IMR-90 (cell line): Measurements from ENCODE around the gene RNF166. TPM values are rescaled to one million over a fixed set of nuclear protein-coding genes. Genes with fewer than 3 reads are reported as not detected.
A peak's percentile ranks its signal among the peaks of the same experiment; 100 is the strongest.

ENCODE experiments used
- ATAC-seq: fragments of 200-7000 bp; cut with Tn5 transposase; 2 replicates; pipeline ENCODE4 v1.9.1; 2020; ENCODE audit warnings: low read depth, mild to moderate bottlenecking, moderate library complexity
- BruUV-seq: library from RNA; stranded (reverse); fragments of 400-500 nt; replicated peaks from 2 replicates; lab custom pipeline; 2021; lab: Mats Ljungman, UMichigan
- CTCF ChIA-PET: fragments of 300-600 bp; formaldehyde crosslinking; extraction: SDS; loops from one replicate; lab custom pipeline; 2021; ENCODE audit warnings: antibody characterized with exemption; lab: Yijun Ruan, JAX
- POLR2A ChIA-PET: fragments of 300-600 bp; sonication (Branson Sonifier 250); formaldehyde crosslinking; loops from one replicate; lab custom pipeline; 2022; ENCODE audit warnings: antibody characterized with exemption; ENCODE audit not compliant: unreplicated experiment; lab: Charles Lee
- DNase-seq: peaks from one replicate; pipeline ENCODE4 v3.0.0; 2013
- H2AFZ ChIP-seq: replicated peaks from 2 replicates; pipeline ENCODE3; 2013; ENCODE audit warnings: low read length, mild to moderate bottlenecking; ENCODE audit not compliant: poor library complexity
- H2AK5ac ChIP-seq: 2 replicates; pipeline ENCODE4 v1.6.1; 2013; ENCODE audit warnings: low read depth, low read length, inconsistent platforms
- H2AK9ac ChIP-seq: replicated peaks from 2 replicates; pipeline ENCODE3; 2013; ENCODE audit warnings: mild to moderate bottlenecking, low read depth, low read length, moderate library complexity; ENCODE audit not compliant: poor library complexity
- H2BK120ac ChIP-seq: 2 replicates; pipeline ENCODE4 v1.6.1; 2013; ENCODE audit warnings: low read depth, low read length, inconsistent platforms
- H2BK15ac ChIP-seq: 3 replicates; pipeline ENCODE4 v1.6.1; 2013; ENCODE audit warnings: low read depth, low read length, inconsistent platforms
- H2BK20ac ChIP-seq: 2 replicates; pipeline ENCODE4 v1.6.1; 2013; ENCODE audit warnings: low read depth, mild to moderate bottlenecking, inconsistent platforms, low read length, moderate library complexity
- H2BK5ac ChIP-seq: 2 replicates; pipeline ENCODE4 v1.6.1; 2013; ENCODE audit warnings: mild to moderate bottlenecking, low read depth, low read length, inconsistent platforms; ENCODE audit not compliant: poor library complexity, severe bottlenecking
- H3K14ac ChIP-seq: replicated peaks from 2 replicates; pipeline ENCODE4 v1.6.1; 2013; ENCODE audit warnings: low read depth, low read length, inconsistent platforms
- H3K18ac ChIP-seq: 2 replicates; pipeline ENCODE4 v1.6.1; 2013; ENCODE audit warnings: low read depth, low read length, control low read depth
- H3K23ac ChIP-seq: 2 replicates; pipeline ENCODE4 v1.6.1; 2013; ENCODE audit warnings: low read depth, low read length, inconsistent platforms
- H3K27ac ChIP-seq: 2 replicates; pipeline ENCODE4 v1.5.1; 2013; ENCODE audit warnings: mild to moderate bottlenecking, control low read depth, low read length; ENCODE audit not compliant: insufficient read depth
- H3K27me3 ChIP-seq: 2 replicates; pipeline ENCODE4 v1.6.1; 2013; ENCODE audit warnings: low read length; ENCODE audit not compliant: control insufficient read depth, insufficient read depth
- H3K36me3 ChIP-seq: 2 replicates; pipeline ENCODE4 v1.6.1; 2013; ENCODE audit warnings: low read length, mixed read lengths; ENCODE audit not compliant: control insufficient read depth, insufficient read depth
- H3K4ac ChIP-seq: 2 replicates; pipeline ENCODE4 v1.6.1; 2013; ENCODE audit warnings: low read depth, low read length, inconsistent platforms
- H3K4me1 ChIP-seq: 2 replicates; pipeline ENCODE4 v1.6.1; 2013; ENCODE audit warnings: low read length, mixed read lengths; ENCODE audit not compliant: control insufficient read depth, insufficient read depth
- H3K4me2 ChIP-seq: 2 replicates; pipeline ENCODE4 v1.6.1; 2013; ENCODE audit warnings: low read depth, mild to moderate bottlenecking, control low read depth, low read length, moderate library complexity
- H3K4me3 ChIP-seq: 2 replicates; pipeline ENCODE4 v1.5.1; 2013; ENCODE audit warnings: low read depth, mild to moderate bottlenecking, control low read depth, low read length, moderate library complexity; ENCODE audit not compliant: insufficient read depth
- H3K56ac ChIP-seq: 2 replicates; pipeline ENCODE4 v1.6.1; 2013; ENCODE audit warnings: low read length, inconsistent platforms; ENCODE audit not compliant: insufficient read depth; ENCODE audit errors: extremely low read depth
- H3K79me1 ChIP-seq, 2 experiments: 2 replicates each; pipeline ENCODE4 v1.6.1; 2013; ENCODE audit warnings: low read length in 2 of 2, inconsistent platforms in 1 of 2, low read depth in 1 of 2
- H3K9ac ChIP-seq: 2 replicates; pipeline ENCODE4 v1.6.1; 2013; ENCODE audit warnings: low read depth, low read length, control low read depth
- H3K9me1 ChIP-seq: 2 replicates; pipeline ENCODE4 v1.6.1; 2013; ENCODE audit warnings: low read length, inconsistent platforms; ENCODE audit not compliant: insufficient read depth
- H3K9me3 ChIP-seq: 2 replicates; pipeline ENCODE4 v1.6.1; 2013; ENCODE audit warnings: low read length; ENCODE audit not compliant: control insufficient read depth, insufficient read depth
- H4K20me1 ChIP-seq: 2 replicates; pipeline ENCODE4 v1.6.1; 2013; ENCODE audit warnings: low read length, inconsistent platforms; ENCODE audit not compliant: insufficient read depth
- H4K5ac ChIP-seq: 2 replicates; pipeline ENCODE4 v1.6.1; 2013; ENCODE audit warnings: mild to moderate bottlenecking, low read depth, low read length, control low read depth
- H4K8ac ChIP-seq, 2 experiments: 2 replicates each; pipeline ENCODE4 v1.6.1; 2013; ENCODE audit warnings: low read depth in 2 of 2, low read length in 2 of 2, control low read depth in 1 of 2, inconsistent platforms in 1 of 2
- H4K91ac ChIP-seq: 2 replicates; pipeline ENCODE4 v1.6.1; 2013; ENCODE audit warnings: low read depth, low read length, inconsistent platforms; ENCODE audit not compliant: insufficient read depth
- CEBPB ChIP-seq: IDR thresholded peaks from 2 replicates; pipeline ENCODE4 v1.6.1; 2012; ENCODE audit warnings: low read depth, low read length, improper control_type of control experiment
- MAFK ChIP-seq: IDR thresholded peaks from 2 replicates; pipeline ENCODE4 v1.6.1; 2012; ENCODE audit warnings: low read depth, low read length, improper control_type of control experiment
- WGBS, 2 experiments: methylation state at CpG; one replicate each; pipeline versions ENCODE4 v1.1.5 to v1.1.7; 2013; ENCODE audit warnings: missing lambda C conversion rate in 2 of 2; ENCODE audit not compliant: insufficient read length in 1 of 2; ENCODE audit errors: extremely low coverage in 2 of 2; 5-methylcytosine and 5-hydroxymethylcytosine counted together
- dilution Hi-C: fragments of 300-500 bp; cut with HindIII; formaldehyde crosslinking; loops from one replicate; pipeline ENCODE4 v1.14.3; 2018; ENCODE audit warnings: low sequenced_read_pairs; ENCODE audit not compliant: unreplicated experiment
- in situ Hi-C: fragments of 300-500 bp; cut with MboI; formaldehyde crosslinking; loops from 3 replicates; pipeline ENCODE4 v1.14.3; 2019; ENCODE audit warnings: low sequenced_read_pairs, inconsistent platforms, mixed read lengths
- intact Hi-C: fragments of 100-400 bp; cut with micrococcal nuclease; formaldehyde crosslinking; loops from 2 replicates; pipeline ENCODE4 v1.10.0; 2022
- polyA plus RNA-seq, 3 experiments: library from polyadenylated mRNA; depleted of rRNA; stranded (reverse); fragments of >200 nt; gene quantifications; 2 replicates each; pipeline ENCODE4 v1.2.3, GENCODE V29; 2012; ENCODE audit warnings: low replicate concordance in 1 of 3
- total RNA-seq: library from RNA; depleted of rRNA; stranded (reverse); fragments of >200 nt; gene quantifications from 2 replicates; pipeline ENCODE4 v1.2.3, GENCODE V29; 2012
- TF ChIP-seq, protein P1 (sequence below): conservative IDR thresholded peaks from 2 replicates; pipeline ENCODE4 v1.5.1; 2012; ENCODE audit warnings: mild to moderate bottlenecking, low read depth, low read length, improper control_type of control experiment

Gene RNF166
- total and polyA plus RNA-seq, 2 of the 4 experiments (the other 2 are of a cell fraction): 8.1 to 17.4 TPM

DNA sequence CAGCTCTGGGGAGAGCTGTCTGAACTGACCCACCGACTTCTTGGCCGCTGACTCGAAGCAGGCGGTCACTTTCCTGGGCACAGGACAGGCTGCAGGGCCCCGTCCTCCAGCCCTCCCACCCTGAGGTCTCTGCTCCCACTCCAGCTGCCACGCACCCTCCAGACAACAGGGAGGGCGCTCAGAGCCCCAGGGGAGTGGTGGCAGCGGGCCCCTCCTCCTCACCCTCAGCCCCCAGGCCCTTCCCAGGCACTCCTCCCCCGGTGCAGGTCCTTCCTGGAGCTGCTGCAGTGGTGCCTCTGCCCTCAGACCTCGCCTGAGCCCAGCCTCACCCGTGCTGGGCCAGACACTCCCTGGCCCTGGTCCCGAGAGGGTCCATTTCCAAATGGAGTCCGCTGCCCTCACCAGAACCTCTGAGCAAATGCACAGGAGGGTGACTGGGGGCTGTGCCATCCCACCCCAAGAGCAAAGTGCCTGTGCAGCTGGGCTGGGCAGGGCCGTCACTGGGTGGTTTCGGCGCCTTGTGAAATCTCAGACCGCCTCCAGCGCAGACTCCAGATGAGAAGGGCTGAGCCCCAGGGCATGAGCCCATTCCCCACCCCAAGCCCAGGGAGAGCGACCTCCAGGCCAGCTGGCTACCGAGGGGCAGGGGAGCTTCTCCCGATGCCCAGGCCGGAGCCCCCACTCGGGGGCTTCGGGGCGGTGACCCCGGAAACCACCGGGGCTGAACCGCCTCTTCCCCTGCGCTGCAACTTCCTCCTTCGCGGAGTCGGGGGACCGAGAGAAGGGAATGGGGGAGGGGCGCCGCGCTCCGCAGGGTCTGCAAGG is 56.1 kb downstream of the RNF166 start:
- in situ Hi-C loops (no loop called here), dilution Hi-C loops (no loop called here), intact Hi-C loops (no loop called here)
- Histone ChIP-seq H3K9ac (peak overlapping the region; percentile 75), H4K20me1 (peaks cover 3% of the 10 kb centered on the region), H3K9me1 (no peaks in the 10 kb centered on the region), H4K8ac (peak overlapping the region in 1 of 2 experiments; percentile 84; a peak in 1 of 4 replicates), H3K4ac (peak overlapping the region; percentile 60), H3K79me1 (peaks cover 0 to 20% of the 10 kb centered on the region in 2 experiments; a peak in 1 of 4 replicates), H3K36me3 (peaks cover 8% of the 10 kb centered on the region), H3K27me3 (no peaks in the 10 kb centered on the region), H3K18ac (peak overlapping the region; percentile 47; the same call in 1 of the 2 replicates), H2BK20ac (no peak overlapping the region), H3K27ac (peak overlapping the region; percentile 64), H3K4me1 (peaks cover 5% of the 10 kb centered on the region; the same call in 1 of the 2 replicates), H3K56ac (no peak overlapping the region), H4K5ac (peak overlapping the region; percentile 67; the same call in 1 of the 2 replicates), H4K91ac (peak overlapping the region; percentile 49; the same call in 1 of the 2 replicates), H2BK15ac (no peak overlapping the region), H2AK5ac (peak overlapping the region; percentile 70), H3K4me2 (peak overlapping the region; percentile 85), H2BK5ac (no peak overlapping the region), H3K14ac (peak overlapping the region; percentile 90; the same call in 1 of the 2 replicates), H2AFZ (peak overlapping the region; percentile 95), H2BK120ac (no peak overlapping the region), H3K4me3 (peak overlapping the region; percentile 93), H2AK9ac (peak overlapping the region; percentile 97), H3K23ac (peak overlapping the region; percentile 41), H3K9me3 (no peaks in the 10 kb centered on the region)
- ChIA-PET POLR2A (no interaction called here), CTCF (no interaction called here)
- ATAC-seq (peak; percentile 57), DNase-seq (peak; percentile 8)
- no TSS peak for BruUV-seq
- WGBS, 2 experiments: 16% methylated on average over 5 of the region's 37 CpGs; no CpG with 5 or more reads in 1 of the 2 experiments
- TF ChIP-seq MAFK: no peak
- TF ChIP-seq, protein P1, sequence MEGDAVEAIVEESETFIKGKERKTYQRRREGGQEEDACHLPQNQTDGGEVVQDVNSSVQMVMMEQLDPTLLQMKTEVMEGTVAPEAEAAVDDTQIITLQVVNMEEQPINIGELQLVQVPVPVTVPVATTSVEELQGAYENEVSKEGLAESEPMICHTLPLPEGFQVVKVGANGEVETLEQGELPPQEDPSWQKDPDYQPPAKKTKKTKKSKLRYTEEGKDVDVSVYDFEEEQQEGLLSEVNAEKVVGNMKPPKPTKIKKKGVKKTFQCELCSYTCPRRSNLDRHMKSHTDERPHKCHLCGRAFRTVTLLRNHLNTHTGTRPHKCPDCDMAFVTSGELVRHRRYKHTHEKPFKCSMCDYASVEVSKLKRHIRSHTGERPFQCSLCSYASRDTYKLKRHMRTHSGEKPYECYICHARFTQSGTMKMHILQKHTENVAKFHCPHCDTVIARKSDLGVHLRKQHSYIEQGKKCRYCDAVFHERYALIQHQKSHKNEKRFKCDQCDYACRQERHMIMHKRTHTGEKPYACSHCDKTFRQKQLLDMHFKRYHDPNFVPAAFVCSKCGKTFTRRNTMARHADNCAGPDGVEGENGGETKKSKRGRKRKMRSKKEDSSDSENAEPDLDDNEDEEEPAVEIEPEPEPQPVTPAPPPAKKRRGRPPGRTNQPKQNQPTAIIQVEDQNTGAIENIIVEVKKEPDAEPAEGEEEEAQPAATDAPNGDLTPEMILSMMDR: no peak
- TF ChIP-seq CEBPB: 0 out of 2 replicates have a peak, but pooled peaks have one; percentile 25
